GM12878 (cell line): ENCODE measurements around the gene TEX12.

Experiments
- JUNB ChIP-seq: IDR thresholded peaks from 2 replicates; pipeline ENCODE4 v1.6.1; 2016; ENCODE audit warnings: antibody characterized with exemption, mild to moderate bottlenecking
- POLR2A ChIP-seq: IDR thresholded peaks from 2 replicates; pipeline ENCODE4 v1.6.1; 2011; ENCODE audit warnings: low read depth, mild to moderate bottlenecking, low read length
- SP1 ChIP-seq: IDR thresholded peaks from one replicate; pipeline ENCODE4 v1.6.1; 2011; ENCODE audit warnings: low read depth, low read length

DNA sequence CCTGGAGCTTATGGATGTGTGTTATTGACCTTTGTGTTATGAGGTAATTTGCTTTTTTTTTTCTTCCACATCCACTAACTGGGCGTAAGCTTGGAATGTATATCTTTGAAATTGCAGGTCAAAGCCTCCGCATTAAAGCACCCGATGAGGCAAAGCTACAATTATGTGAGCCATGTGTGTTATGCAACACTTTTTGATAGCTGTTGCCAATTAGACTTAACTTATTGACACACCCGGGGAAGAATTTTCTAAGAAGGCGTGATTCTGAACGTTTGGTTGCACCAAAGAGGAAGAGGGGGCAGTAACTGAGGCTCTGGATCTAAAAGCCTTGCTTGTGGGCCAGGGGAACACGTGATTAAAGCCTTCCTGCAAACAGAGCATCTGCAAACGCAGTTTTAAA, 610 bp upstream of the TEX12 start:
- TF ChIP-seq POLR2A (no peak), JUNB (no peak), SP1 (no peak)
